Germinal center (tissue), 1 donor: ENCODE data around the gene NEU1.
"Not testable (repeated sequence)": the region's sequence is repeated elsewhere in the genome, so short reads cannot be mapped to it uniquely, and the experiment has no call there.

Experiments used
- DNase-seq: peaks from one replicate; pipeline ENCODE4 v3.0.0; 2012; ENCODE audit warnings: mixed read lengths, low spot score

Gene NEU1

DNA sequence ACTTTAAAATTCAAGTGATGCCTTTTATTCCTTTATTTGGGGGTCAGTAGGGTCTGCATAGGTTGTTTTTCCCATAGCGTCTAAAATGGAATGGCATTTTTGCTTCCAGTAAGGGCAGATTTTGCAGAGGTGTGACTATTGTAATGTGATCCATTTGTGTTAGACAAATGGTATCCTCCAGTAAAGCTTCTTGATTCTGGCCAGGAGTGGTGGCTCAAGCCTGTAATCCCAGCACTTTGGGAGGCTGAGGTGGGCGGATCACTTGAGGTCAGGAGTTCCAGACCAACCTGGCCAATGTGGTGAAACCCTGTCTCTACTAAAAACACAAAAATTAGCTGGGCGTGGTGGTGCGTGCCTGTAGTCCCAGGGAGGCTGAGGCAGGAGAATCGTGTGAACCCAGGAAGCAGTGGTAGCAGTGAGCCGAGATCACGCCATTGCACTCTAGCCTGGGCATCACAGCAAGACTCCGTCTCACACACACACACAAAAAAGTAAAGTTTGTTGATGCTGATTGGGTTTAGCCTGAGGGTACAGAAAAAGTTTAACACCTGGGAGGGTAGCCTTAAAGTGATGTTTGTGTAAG is 44.6 kb downstream of the NEU1 start:
- not testable (repeated sequence) for DNase-seq

GRCh38 chr6:31817133-31817928 is 45.3 kb downstream of the NEU1 start:
- not testable (repeated sequence) for DNase-seq

DNA sequence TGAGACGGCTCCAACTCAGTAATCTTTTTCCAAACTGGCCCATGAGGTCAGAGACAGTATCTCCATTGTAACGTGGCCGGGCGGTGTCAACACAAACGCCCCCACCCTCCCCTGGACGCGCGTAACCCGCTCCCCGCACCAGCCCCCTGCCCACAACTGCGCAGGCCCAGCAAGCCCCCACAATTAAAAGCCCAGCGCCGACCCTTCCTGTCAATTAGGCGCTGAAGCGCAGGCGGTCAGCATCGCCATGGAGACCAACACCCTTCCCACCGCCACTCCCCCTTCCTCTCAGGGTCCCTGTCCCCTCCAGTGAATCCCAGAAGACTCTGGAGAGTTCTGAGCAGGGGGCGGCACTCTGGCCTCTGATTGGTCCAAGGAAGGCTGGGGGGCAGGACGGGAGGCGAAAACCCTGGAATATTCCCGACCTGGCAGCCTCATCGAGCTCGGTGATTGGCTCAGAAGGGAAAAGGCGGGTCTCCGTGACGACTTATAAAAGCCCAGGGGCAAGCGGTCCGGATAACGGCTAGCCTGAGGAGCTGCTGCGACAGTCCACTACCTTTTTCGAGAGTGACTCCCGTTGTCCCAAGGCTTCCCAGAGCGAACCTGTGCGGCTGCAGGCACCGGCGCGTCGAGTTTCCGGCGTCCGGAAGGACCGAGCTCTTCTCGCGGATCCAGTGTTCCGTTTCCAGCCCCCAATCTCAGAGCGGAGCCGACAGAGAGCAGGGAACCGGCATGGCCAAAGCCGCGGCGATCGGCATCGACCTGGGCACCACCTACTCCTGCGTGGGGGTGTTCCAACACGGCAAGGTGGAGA is 47.4 kb downstream of the NEU1 start, which contains the start of the genes HSPA1A and HSPA1L:
TSS of gene HSPA1A (plus strand) at position 519 of the 814 bp plus-strand sequence. CDS start at position 733, 214 bp downstream.
TSS of gene HSPA1L (minus strand) at position 259 of the 814 bp plus-strand sequence. CDS start 3,311 bp downstream, outside the sequence.
- peak; percentile 59 for DNase-seq

DNA sequence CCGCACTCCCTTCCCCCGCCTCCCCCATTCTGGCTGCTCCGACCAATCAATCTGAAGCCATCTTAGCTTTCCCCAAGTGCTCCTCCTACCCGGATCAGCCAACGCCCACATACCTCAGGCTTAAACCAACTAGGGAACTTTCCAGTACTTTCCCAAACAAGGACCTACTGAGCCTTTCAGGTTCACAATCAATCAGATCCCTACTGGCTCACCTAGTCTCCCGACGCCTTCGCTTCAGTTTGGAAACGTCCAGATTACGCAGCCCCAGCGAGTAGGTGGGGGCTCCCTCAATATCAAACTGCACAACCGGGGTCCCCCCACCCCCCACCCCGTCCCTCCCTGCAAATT is 48.0 kb downstream of the NEU1 start:
- DNase-seq: peak; percentile 65

DNA sequence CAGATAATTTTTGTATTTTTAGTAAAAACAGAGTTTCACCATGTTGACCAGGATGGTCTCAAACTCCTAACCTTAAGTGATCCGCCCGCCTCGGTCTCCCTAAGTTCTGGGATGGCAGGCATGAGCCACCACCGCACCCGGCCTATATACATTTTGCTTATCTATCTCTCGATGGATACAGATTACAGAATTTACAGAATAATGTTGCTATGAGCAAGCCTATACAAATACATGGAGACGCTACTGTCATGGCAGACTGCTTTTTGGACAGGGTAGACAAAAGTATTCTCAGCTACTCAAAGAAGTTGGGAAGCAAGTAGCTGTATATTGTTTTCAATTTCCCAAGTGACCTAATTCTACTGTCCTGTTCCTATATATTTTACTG is 49.2 kb downstream of the NEU1 start:
- no peak for DNase-seq

DNA sequence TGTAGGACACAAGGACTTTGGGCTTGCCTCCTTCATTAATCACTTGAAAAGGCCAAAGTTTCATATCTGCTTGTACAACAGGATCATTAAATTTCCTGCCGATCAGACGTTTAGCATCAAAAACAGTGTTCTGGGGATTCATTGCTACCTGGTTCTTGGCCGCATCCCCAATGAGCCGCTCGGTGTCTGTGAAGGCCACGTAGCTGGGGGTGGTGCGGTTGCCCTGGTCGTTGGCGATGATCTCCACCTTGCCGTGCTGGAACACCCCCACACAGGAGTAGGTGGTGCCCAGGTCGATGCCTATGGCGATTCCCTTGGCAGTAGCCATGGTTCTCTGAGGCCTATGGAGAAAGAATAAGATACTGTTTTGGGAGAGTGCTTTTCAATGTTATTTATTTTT is 51.0 kb downstream of the NEU1 start:
- no peak for DNase-seq

GRCh38 chr6:31808599-31808998 is 54.0 kb downstream of the NEU1 start:
- not testable (repeated sequence) for DNase-seq
